Measurements from ENCODE around the gene VPREB3.

GRCh38 chr22:23777776-23778576, 23.8 kb upstream of the VPREB3 start:
- TF ChIP-seq CTCF (IDR thresholded peaks at IDR 0.05), result no peak
- no peak for TF ChIP-seq POLR2A (IDR thresholded peaks at IDR 0.05)
